SH-SY5Y (cell line): ENCODE data around the gene DGKQ.

Source experiments
- GATA2 ChIP-seq: IDR thresholded peaks from 2 replicates; pipeline ENCODE4 v1.6.1; 2011; ENCODE audit warnings: mild to moderate bottlenecking, low read depth, low read length
- GATA3 ChIP-seq: IDR thresholded peaks from 2 replicates; pipeline ENCODE4 v1.6.1; 2011; ENCODE audit warnings: low read depth, mild to moderate bottlenecking, low read length, moderate library complexity

DNA sequence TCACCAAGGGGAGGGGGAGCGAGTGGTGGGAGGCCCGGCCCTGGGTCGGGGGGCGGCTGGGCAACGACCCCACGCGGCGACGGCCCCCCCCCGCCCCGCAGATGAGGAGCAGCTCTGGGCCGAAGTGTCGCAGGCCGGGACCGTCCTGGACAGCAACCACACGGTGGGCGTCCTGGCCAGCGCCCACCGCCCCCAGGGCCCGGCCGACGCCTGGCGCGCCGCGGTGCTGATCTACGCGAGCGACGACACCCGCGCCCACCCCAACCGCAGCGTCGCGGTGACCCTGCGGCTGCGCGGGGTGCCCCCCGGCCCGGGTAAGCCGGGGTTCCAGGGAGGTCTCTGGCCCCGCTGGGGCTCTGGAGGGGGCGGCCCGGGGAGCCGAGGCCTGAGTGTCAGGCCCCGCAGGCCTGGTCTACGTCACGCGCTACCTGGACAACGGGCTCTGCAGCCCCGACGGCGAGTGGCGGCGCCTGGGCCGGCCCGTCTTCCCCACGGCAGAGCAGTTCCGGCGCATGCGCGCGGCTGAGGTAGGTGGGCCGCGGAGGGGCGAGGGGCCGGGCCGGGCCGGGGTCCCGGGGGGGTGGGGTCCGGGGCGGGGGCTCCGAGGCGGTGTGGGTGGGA lies 29.4 kb upstream of the DGKQ start:
- TF ChIP-seq GATA2 = no peak
- TF ChIP-seq GATA3 = no peak
